HG02970 (cell line): Measurements from ENCODE around the gene CEP70.
"Not testable (repeated sequence)": the region's sequence is repeated elsewhere in the genome, so short reads cannot be mapped to it uniquely, and the experiment has no call there.

ENCODE experiments used
- ATAC-seq: cut with Tn5 transposase; IDR thresholded peaks from one replicate; pipeline ENCODE4 v1.9.1; 2021; ENCODE audit warnings: mild to moderate bottlenecking, moderate library complexity, moderate number of reproducible peaks; ENCODE audit not compliant: unreplicated experiment, low FRiP score

Gene CEP70

GRCh38 chr3:138457863-138458735, 136.0 kb downstream of the CEP70 start:
- no peak for ATAC-seq

- no peak for ATAC-seq
Measured at GRCh38 chr3:138456961-138457862, 136.8 kb downstream of the CEP70 start.

GRCh38 chr3:138455801-138456716, 138.0 kb downstream of the CEP70 start:
- ATAC-seq: no peak

- not testable (repeated sequence) for ATAC-seq
Measured at GRCh38 chr3:138453940-138454339, 140.1 kb downstream of the CEP70 start.

- no peak for ATAC-seq
Measured at GRCh38 chr3:138452436-138452835, 141.6 kb downstream of the CEP70 start.

GRCh38 chr3:138451595-138452162, 142.4 kb downstream of the CEP70 start:
- ATAC-seq: no peak

GRCh38 chr3:138450704-138451424, 143.2 kb downstream of the CEP70 start:
- ATAC-seq: no peak

- no peak for ATAC-seq
Measured at GRCh38 chr3:138450181-138450580, 143.9 kb downstream of the CEP70 start.

GRCh38 chr3:138449490-138449889, 144.6 kb downstream of the CEP70 start:
- no peak for ATAC-seq

- ATAC-seq: no peak
Measured at GRCh38 chr3:138448631-138449030, 145.4 kb downstream of the CEP70 start.

GRCh38 chr3:138445654-138446053, 148.4 kb downstream of the CEP70 start:
- no peak for ATAC-seq

- ATAC-seq: no peak
Measured at GRCh38 chr3:138445236-138445635, 148.8 kb downstream of the CEP70 start.
